ENCODE data around the gene PODXL2.
"Not testable (repeated sequence)": the region's sequence is repeated elsewhere in the genome, so short reads cannot be mapped to it uniquely, and the experiment has no call there.

PODXL2 gene

DNA sequence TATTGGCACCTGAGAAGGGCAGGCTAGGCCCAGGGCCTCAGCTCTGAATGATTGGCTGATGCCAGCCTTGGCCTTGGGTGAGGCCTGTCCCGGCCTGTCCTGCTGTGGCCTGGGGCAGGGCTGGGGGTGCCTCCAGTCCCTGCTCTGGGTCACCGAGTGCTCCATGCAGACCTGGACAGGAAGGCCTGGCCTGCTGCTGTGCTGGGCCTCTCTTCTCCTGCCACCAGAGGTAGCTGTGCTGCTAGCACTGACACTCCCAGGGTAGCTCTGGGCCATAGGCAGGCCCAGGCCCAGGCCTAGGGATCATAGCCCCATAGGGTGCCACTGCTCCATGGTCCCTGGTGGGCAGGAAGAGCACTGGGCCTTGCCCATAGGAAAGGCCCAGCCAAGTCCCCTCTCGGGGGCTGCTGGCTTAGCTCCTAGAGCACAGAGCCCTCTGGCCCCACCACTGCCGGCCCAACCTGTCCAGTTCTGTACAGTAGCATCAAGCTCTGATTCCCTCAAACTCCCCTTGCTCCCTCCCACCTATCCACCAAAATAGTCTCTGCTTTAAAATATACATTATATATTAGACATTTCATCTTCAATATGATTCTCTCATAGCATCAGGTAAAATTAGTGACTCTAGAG is 62.0 kb downstream of the PODXL2 start:
- DNase-seq, result peak; percentile 79

- DNase-seq, result no peak
These were observed 62.5 kb downstream of the PODXL2 start for GRCh38 chr3:127691489-127691888.

DNA sequence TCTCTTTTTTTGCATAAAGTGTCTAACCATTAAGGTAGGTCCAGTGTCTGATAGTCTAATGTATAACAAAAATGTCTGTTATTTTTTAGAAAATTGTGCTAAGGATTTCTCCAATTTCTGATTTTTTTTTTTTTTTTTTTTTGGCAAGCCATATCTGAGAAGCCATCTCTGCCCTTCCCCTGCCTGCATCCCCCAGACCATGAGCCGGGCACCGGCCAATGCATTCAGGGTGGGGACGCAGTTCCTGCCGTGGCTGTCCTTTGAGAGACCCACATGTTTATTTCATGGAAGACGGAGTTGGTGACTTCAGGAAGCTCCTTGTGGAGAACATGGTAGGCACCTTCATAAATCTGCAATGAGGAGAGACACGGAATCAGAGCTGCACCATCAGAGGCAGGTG is 63.0 kb downstream of the PODXL2 start:
- DNase-seq, result no peak

DNA sequence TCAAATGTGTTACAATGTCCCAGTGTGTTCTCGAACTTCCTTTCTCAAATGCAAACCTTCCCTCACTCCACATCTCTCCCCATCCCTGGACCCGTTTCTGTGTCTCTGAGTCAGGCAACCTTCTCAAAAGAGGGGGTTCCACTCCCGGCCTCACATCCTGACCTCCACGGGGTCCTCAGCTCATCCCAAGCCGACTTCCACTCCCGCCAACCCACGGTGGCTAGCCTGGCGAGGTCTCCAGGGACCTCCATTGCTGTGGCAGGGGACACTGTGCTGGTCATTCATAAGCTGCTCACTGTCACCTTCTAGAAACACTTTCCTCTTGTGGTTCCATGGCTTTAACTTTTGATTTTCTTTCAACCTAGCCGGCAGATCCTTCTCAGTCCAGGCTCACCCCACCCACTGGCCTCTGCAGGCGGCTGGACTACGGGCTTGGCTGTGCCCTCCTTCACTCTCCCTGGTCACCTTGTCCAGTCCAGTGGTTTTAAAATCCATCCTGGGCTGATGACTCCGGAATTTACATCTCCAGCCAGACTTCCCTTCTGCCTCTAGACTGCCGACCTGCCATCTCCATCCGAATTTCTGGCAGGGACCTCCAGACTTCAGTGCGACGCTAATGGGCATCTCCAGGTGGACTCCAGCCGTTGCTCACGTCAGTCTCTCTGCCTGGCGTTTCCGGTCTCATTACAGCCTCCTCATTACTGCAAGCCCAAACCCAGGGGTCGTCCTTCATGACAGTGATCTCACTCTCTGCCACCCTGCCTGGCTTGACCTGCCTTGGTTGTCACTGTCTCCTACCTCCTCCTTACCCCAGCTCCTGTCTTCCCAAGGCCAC is 63.7 kb downstream of the PODXL2 start:
- DNase-seq, result no peak

GRCh38 chr3:127693336-127693843 is 64.4 kb downstream of the PODXL2 start:
- no peak for DNase-seq

GRCh38 chr3:127694467-127695215 is 65.7 kb downstream of the PODXL2 start:
- DNase-seq, result no peak

- peak; percentile 90 for DNase-seq
These were observed 68.7 kb downstream of the PODXL2 start for GRCh38 chr3:127697551-127698240.

GRCh38 chr3:127698286-127698685 is 69.3 kb downstream of the PODXL2 start:
- peak; percentile 35 for DNase-seq

DNA sequence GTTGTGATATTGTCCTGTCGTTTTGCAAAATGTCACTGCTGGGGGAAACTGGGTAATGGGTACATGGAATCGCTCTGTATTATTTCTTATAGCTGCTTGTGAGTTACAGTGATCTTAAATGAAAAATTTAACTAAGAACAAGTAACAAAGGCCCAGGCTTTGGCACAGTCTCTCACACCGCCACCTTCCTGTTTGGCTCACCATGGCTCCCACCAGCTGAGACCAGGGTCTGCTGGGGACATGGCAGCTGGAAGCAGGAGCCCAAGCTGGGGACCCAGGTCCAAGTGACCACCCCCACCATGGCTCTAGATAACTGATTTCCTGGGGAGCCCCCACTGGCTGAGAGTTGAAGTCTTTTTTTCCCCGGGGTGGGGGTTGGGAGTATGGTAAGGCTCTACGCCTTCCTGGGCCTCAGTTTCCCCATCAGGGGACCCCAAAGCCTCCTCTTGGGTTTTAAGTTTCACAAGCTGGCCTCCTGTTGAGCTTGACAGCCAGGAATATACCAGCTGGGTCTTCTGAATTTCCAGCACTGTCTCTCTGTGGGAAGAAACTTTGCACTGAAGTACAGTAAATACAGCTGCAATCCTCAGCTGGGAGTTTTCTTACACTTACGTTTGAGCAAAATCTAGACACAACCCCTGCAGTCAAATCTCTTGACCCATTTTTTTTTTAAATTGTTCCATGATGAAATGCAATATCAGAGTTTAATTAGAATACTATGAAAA is 69.9 kb downstream of the PODXL2 start:
- DNase-seq, result no peak

- DNase-seq, result no peak
These were observed 70.7 kb downstream of the PODXL2 start for GRCh38 chr3:127699416-127700300.

- no peak for DNase-seq
These were observed 71.4 kb downstream of the PODXL2 start for GRCh38 chr3:127700406-127700805.

GRCh38 chr3:127701280-127701911 is 72.4 kb downstream of the PODXL2 start:
- no peak for DNase-seq

DNA sequence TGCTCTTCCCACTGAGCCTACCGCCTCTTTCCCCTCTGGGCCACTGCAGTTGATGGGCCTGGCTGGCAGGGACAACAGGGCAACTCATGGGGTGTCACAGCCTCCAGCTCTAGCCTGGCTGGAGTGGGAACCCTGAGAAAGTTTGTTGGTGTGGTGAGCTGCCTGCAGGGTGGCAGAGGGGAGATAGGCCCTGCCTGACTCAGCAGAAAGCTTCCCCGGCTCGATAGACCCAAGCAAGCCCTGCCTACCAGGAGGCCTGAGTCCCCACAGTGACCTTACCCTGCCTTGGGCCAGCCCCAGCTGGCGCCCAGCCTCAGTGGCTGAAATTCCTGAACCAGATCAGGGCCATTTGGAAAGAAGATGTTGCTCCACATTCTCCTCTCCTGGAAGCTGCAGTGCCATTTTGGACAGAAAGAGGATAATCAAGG is 73.2 kb downstream of the PODXL2 start:
- DNase-seq, result no peak

- DNase-seq, result not testable (repeated sequence)
These were observed 75.9 kb downstream of the PODXL2 start for GRCh38 chr3:127704840-127705239.

- peak; percentile 63 for DNase-seq
These were observed 77.3 kb downstream of the PODXL2 start for GRCh38 chr3:127706312-127706711.

GRCh38 chr3:127706785-127707351 is 77.9 kb downstream of the PODXL2 start:
- no peak for DNase-seq

DNA sequence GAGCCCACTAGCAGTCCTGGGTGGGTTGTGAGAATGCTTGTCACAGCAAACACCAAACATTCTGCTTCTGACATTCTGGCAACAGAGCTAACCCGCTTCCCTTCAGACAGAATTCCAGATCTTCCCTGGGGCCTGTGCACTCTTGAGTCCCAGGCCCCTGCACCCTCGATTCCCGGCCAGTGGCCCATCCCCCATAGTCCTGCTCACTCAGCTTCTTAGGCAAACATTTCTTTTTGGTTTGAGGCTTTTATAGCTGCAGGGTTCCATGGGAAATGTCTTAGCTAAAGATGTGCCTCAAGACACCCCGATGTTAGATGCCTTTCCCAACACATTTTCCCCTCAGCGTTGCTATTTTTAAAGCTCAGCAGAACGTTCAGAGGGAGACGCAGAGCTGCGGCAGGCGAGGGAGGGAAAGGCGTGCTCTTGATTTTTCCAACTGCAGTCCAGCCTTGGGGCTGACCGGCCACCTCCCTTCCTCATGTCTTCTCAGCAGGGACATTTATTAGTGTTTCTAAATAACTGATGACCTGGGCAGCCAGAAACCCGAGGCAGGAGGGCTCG is 78.9 kb downstream of the PODXL2 start:
- peak; percentile 64 for DNase-seq

- no peak for DNase-seq
These were observed 79.9 kb downstream of the PODXL2 start for GRCh38 chr3:127708837-127709236.

GRCh38 chr3:127709320-127710060 is 80.5 kb downstream of the PODXL2 start:
- no peak for DNase-seq

Measured in fibroblast of skin of scalp (primary cell).